IMR-90 (cell line): ENCODE results near the gene PM20D1.
A peak's percentile ranks its signal among the peaks of the same experiment; 100 is the strongest.

ENCODE experiments used
- BHLHE40 ChIP-seq: fragments of 150-350 bp; IDR thresholded peaks from 2 replicates; pipeline ENCODE4 v1.6.1; 2016; ENCODE audit warnings: mild to moderate bottlenecking, low read depth, low read length
- CEBPB ChIP-seq: IDR thresholded peaks from 2 replicates; pipeline ENCODE4 v1.6.1; 2012; ENCODE audit warnings: low read depth, low read length, improper control_type of control experiment
- CHD1 ChIP-seq: IDR thresholded peaks from 2 replicates; pipeline ENCODE4 v1.6.1; 2012; ENCODE audit warnings: low read depth, low read length, improper control_type of control experiment
- MAFK ChIP-seq: IDR thresholded peaks from 2 replicates; pipeline ENCODE4 v1.6.1; 2012; ENCODE audit warnings: low read depth, low read length, improper control_type of control experiment
- POLR2A ChIP-seq: IDR thresholded peaks from 2 replicates; pipeline ENCODE4 v1.6.1; 2012; ENCODE audit warnings: mild to moderate bottlenecking, low read depth, low read length
- RAD21 ChIP-seq: IDR thresholded peaks from 2 replicates; pipeline ENCODE4 v1.6.1; 2012; ENCODE audit warnings: low read length, improper control_type of control experiment
- RCOR1 ChIP-seq: IDR thresholded peaks from 2 replicates; pipeline ENCODE4 v1.6.1; 2012; ENCODE audit warnings: mild to moderate bottlenecking, low read length, improper control_type of control experiment; ENCODE audit not compliant: insufficient replicate concordance
- SMC3 ChIP-seq: fragments of 150-350 bp; IDR thresholded peaks from 2 replicates; pipeline ENCODE4 v1.6.1; 2016; ENCODE audit warnings: low read depth, mild to moderate bottlenecking, antibody characterized with exemption, low read length, moderate library complexity
- TF ChIP-seq, protein P1 (sequence below): conservative IDR thresholded peaks from 2 replicates; pipeline ENCODE4 v1.5.1; 2012; ENCODE audit warnings: mild to moderate bottlenecking, low read depth, low read length, improper control_type of control experiment
- TF ChIP-seq, protein P2 (sequence below): fragments of 150-350 bp; IDR thresholded peaks from 2 replicates; pipeline ENCODE4 v1.6.1; 2016; ENCODE audit warnings: low read depth, mild to moderate bottlenecking, low read length, moderate library complexity, borderline replicate concordance
- TF ChIP-seq, protein P3 (sequence below): fragments of 150-350 bp; IDR thresholded peaks from 2 replicates; pipeline ENCODE4 v1.6.1; 2017; ENCODE audit warnings: mild to moderate bottlenecking, antibody characterized with exemption, low read length, low read depth

DNA sequence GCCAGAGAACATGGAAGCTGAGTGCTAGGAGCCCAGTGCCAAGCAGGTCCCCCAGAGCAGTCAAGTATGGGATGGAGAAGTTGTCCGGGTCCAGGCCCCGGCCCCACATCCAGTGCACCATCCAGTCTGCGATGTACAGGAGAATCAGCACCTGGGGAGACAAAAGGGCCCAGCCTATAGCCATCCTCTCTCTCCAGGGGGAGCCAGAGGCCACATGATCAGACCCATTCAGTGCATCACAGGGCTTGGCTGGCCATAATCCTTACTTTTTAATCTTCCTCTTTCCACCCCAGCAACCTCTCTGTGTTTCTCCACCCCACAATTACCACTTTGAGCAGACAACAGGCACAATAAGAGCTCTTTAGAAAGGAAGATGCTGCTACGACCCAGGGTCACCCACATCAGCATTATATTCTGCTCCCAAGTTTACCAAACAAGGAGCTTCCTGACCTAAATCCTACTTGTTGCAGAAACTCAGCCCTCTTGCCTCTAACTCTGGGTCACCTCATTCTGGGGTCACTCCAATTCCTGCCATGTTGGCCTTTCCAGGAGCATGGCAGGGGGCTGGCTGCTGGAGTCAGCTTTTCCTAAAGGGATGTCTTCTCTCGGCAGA, 58.3 kb downstream of the PM20D1 start:
- TF ChIP-seq, protein P1, sequence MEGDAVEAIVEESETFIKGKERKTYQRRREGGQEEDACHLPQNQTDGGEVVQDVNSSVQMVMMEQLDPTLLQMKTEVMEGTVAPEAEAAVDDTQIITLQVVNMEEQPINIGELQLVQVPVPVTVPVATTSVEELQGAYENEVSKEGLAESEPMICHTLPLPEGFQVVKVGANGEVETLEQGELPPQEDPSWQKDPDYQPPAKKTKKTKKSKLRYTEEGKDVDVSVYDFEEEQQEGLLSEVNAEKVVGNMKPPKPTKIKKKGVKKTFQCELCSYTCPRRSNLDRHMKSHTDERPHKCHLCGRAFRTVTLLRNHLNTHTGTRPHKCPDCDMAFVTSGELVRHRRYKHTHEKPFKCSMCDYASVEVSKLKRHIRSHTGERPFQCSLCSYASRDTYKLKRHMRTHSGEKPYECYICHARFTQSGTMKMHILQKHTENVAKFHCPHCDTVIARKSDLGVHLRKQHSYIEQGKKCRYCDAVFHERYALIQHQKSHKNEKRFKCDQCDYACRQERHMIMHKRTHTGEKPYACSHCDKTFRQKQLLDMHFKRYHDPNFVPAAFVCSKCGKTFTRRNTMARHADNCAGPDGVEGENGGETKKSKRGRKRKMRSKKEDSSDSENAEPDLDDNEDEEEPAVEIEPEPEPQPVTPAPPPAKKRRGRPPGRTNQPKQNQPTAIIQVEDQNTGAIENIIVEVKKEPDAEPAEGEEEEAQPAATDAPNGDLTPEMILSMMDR: peak; percentile 90
- TF ChIP-seq RAD21 (peak; percentile 93), POLR2A (0 out of 2 replicates have a peak, but pooled peaks have one; percentile 24), RCOR1 (no peak), CHD1 (no peak), BHLHE40 (no peak), SMC3 (peak; percentile 87), CEBPB (no peak), MAFK (no peak)
- TF ChIP-seq, protein P2, sequence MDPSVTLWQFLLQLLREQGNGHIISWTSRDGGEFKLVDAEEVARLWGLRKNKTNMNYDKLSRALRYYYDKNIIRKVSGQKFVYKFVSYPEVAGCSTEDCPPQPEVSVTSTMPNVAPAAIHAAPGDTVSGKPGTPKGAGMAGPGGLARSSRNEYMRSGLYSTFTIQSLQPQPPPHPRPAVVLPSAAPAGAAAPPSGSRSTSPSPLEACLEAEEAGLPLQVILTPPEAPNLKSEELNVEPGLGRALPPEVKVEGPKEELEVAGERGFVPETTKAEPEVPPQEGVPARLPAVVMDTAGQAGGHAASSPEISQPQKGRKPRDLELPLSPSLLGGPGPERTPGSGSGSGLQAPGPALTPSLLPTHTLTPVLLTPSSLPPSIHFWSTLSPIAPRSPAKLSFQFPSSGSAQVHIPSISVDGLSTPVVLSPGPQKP: no peak
- TF ChIP-seq, protein P3, sequence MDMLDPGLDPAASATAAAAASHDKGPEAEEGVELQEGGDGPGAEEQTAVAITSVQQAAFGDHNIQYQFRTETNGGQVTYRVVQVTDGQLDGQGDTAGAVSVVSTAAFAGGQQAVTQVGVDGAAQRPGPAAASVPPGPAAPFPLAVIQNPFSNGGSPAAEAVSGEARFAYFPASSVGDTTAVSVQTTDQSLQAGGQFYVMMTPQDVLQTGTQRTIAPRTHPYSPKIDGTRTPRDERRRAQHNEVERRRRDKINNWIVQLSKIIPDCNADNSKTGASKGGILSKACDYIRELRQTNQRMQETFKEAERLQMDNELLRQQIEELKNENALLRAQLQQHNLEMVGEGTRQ: no peak; the same call in 1 of the 2 replicates
